HCT116 (cell line): ENCODE data around the gene CACNG3. TPM values are rescaled to one million over a fixed set of nuclear protein-coding genes. Genes with fewer than 3 reads are reported as not detected.

Experiments
- ATAC-seq: fragments of 200-7000 bp; cut with Tn5 transposase; 2 replicates; pipeline ENCODE4 v1.9.1; 2020; ENCODE audit warnings: mild to moderate bottlenecking, moderate library complexity
- BruUV-seq: library from RNA; stranded (reverse); fragments of 400-500 nt; replicated peaks from 2 replicates; lab custom pipeline; 2021; lab: Mats Ljungman, UMichigan
- CTCF ChIA-PET: fragments of 300-600 bp; sonication (Branson Sonifier 250); formaldehyde crosslinking; loops from one replicate; lab custom pipeline; 2021; ENCODE audit warnings: antibody characterized with exemption; lab: Charles Lee
- POLR2A ChIA-PET: fragments of 300-600, 350-600 bp; sonication (Branson Sonifier 250); formaldehyde crosslinking; loops from one replicate; lab custom pipeline; 2021; ENCODE audit warnings: antibody characterized with exemption; lab: Charles Lee
- RAD21 ChIA-PET, 2 experiments: fragments of 300-600 bp; sonication (Branson Sonifier 250); formaldehyde crosslinking; loops; one replicate each; lab custom pipeline; 2023; ENCODE audit warnings: low total read pairs in 2 of 2; ENCODE audit not compliant: uncharacterized antibody in 2 of 2, unreplicated experiment in 2 of 2, low non-redundant PET in 1 of 2; lab: Charles Lee
- DNase-seq: peaks from one replicate; pipeline ENCODE4 v3.0.0-alpha.2; 2010; ENCODE audit warnings: low read depth, low spot score
- H2AFZ ChIP-seq: fragments of 200-600 bp; shearing (Covaris generic), sonication (generic); 2 replicates; pipeline ENCODE4 v1.6.1; 2017; ENCODE audit warnings: low read depth, mixed run types, mixed read lengths, antibody characterized with exemption, low read length; ENCODE audit not compliant: poor library complexity, severe bottlenecking
- H3K27ac ChIP-seq: 2 replicates; pipeline ENCODE4 v1.5.1; 2012; ENCODE audit warnings: low read depth, low read length
- H3K27me3 ChIP-seq: fragments of 200-600 bp; sonication (generic); 2 replicates; pipeline ENCODE4 v1.6.1; 2016; ENCODE audit warnings: mixed run types, low read length, mixed read lengths; ENCODE audit not compliant: insufficient read depth
- H3K36me3 ChIP-seq, 2 experiments: fragments of 200-500 bp in 1 of 2; fragments of 200-600 bp in 1 of 2; sonication (Bioruptor generic) in 1 of 2; sonication (generic) in 1 of 2; 2 replicates each; pipeline versions ENCODE4 v1.5.1 to v1.6.1; 2014 to 2016; ENCODE audit warnings: low read length in 2 of 2, inconsistent platforms in 1 of 2, mixed read lengths in 1 of 2, mixed run types in 1 of 2; ENCODE audit not compliant: insufficient read depth in 2 of 2, control insufficient read depth in 1 of 2
- H3K4me1 ChIP-seq, 2 experiments: fragments of 200-600 bp in 1 of 2; sonication (generic) in 1 of 2; 2 replicates each; pipeline versions ENCODE4 v1.5.1 to v1.6.1; 2012 to 2017; ENCODE audit warnings: low read length in 2 of 2, inconsistent platforms in 1 of 2, mild to moderate bottlenecking in 1 of 2, mixed read lengths in 1 of 2, mixed run types in 1 of 2, moderate library complexity in 1 of 2; ENCODE audit not compliant: insufficient read depth in 2 of 2, control insufficient read depth in 1 of 2
- H3K4me2 ChIP-seq: fragments of 200-600 bp; sonication (generic); 2 replicates; pipeline ENCODE4 v1.6.1; 2017; ENCODE audit warnings: mixed run types, low read length, mixed read lengths
- H3K4me3 ChIP-seq, 2 experiments: fragments of 200-600 bp in 1 of 2; sonication (generic) in 1 of 2; replicated peaks in 1 of 2; 2 replicates each; pipeline ENCODE4 v1.5.1; 2011 to 2016; ENCODE audit warnings: low read length in 2 of 2, control low read depth in 1 of 2, low read depth in 1 of 2, mild to moderate bottlenecking in 1 of 2, mixed read lengths in 1 of 2, mixed run types in 1 of 2
- H3K79me2 ChIP-seq: fragments of 200-600 bp; sonication (generic); 2 replicates; pipeline ENCODE4 v1.6.1; 2017; ENCODE audit warnings: mild to moderate bottlenecking, mixed run types, low read length, moderate library complexity, mixed read lengths; ENCODE audit not compliant: insufficient read depth
- H3K9ac ChIP-seq: fragments of 200-600 bp; sonication (generic); 2 replicates; pipeline ENCODE4 v1.6.1; 2016; ENCODE audit warnings: low read length, mixed read lengths
- H3K9me2 ChIP-seq: fragments of 200-600 bp; sonication (generic), shearing (Covaris generic); 2 replicates; pipeline ENCODE4 v1.6.1; 2017; ENCODE audit warnings: mixed run types, mild to moderate bottlenecking, moderate library complexity; ENCODE audit not compliant: insufficient read depth
- H3K9me3 ChIP-seq, 2 experiments: fragments of 200-500 bp in 1 of 2; fragments of 200-600 bp in 1 of 2; sonication (Bioruptor generic) in 1 of 2; sonication (generic) in 1 of 2; 2 replicates each; pipeline ENCODE4 v1.6.1; 2014 to 2017; ENCODE audit warnings: low read length in 2 of 2, mixed read lengths in 2 of 2, inconsistent platforms in 1 of 2, low read depth in 1 of 2, mild to moderate bottlenecking in 1 of 2, mixed run types in 1 of 2, moderate library complexity in 1 of 2; ENCODE audit not compliant: control insufficient read depth in 1 of 2, insufficient read depth in 1 of 2
- H4K20me1 ChIP-seq: fragments of 200-600 bp; sonication (generic), shearing (Covaris generic); 2 replicates; pipeline ENCODE4 v1.6.1; 2017; ENCODE audit warnings: mixed run types, mild to moderate bottlenecking, moderate library complexity; ENCODE audit not compliant: insufficient read depth
- CBX3 ChIP-seq: IDR thresholded peaks from 2 replicates; pipeline ENCODE4 v1.6.1; 2012; ENCODE audit warnings: low read depth
- CEBPB ChIP-seq: IDR thresholded peaks from 2 replicates; pipeline ENCODE4 v1.6.1; 2012; ENCODE audit warnings: low read depth
- CTCF ChIP-seq, 3 experiments: fragments of 200-600 bp in 1 of 3; sonication (generic) in 1 of 3; IDR thresholded peaks in 2 of 3; conservative IDR thresholded peaks in 1 of 3; 2 replicates each; pipeline ENCODE4 v1.5.1; 2012 to 2017; ENCODE audit warnings: low read depth in 2 of 3, low read length in 2 of 3, antibody characterized with exemption in 1 of 3, borderline replicate concordance in 1 of 3, control low read depth in 1 of 3, mild to moderate bottlenecking in 1 of 3, mixed read lengths in 1 of 3, mixed run types in 1 of 3, moderate library complexity in 1 of 3; ENCODE audit not compliant: insufficient read depth in 1 of 3
- EGR1 ChIP-seq: IDR thresholded peaks from 2 replicates; pipeline ENCODE4 v1.6.1; 2012; ENCODE audit warnings: low read depth
- EZH2 ChIP-seq: fragments of 200-600 bp; sonication (generic); IDR thresholded peaks from 2 replicates; pipeline ENCODE4 v1.6.1; 2017; ENCODE audit warnings: antibody characterized with exemption, mixed run types
- EZH2phosphoT487 ChIP-seq: fragments of 200-600 bp; IDR thresholded peaks from 2 replicates; pipeline ENCODE4 v1.6.1; 2018; ENCODE audit warnings: antibody characterized with exemption, borderline replicate concordance
- FOSL1 ChIP-seq: IDR thresholded peaks from 2 replicates; pipeline ENCODE4 v1.6.1; 2012; ENCODE audit warnings: low read depth
- JUND ChIP-seq: IDR thresholded peaks from 2 replicates; pipeline ENCODE4 v1.6.1; 2012
- POLR2A ChIP-seq: IDR thresholded peaks from 2 replicates; pipeline ENCODE4 v1.7.0; 2011; ENCODE audit warnings: borderline replicate concordance; ENCODE audit not compliant: insufficient read depth, insufficient read length; ENCODE audit errors: extremely low read depth
- POLR2AphosphoS5 ChIP-seq: IDR thresholded peaks from 2 replicates; pipeline ENCODE4 v1.6.1; 2011; ENCODE audit warnings: mild to moderate bottlenecking, low read depth, low read length, moderate library complexity
- RAD21 ChIP-seq: IDR thresholded peaks from 2 replicates; pipeline ENCODE4 v1.6.1; 2012; ENCODE audit warnings: low read depth, mild to moderate bottlenecking
- SIN3A ChIP-seq: IDR thresholded peaks from 2 replicates; pipeline ENCODE4 v1.6.1; 2012; ENCODE audit warnings: low read depth
- TCF7L2 ChIP-seq: IDR thresholded peaks from 2 replicates; pipeline ENCODE4 v1.7.0; 2011; ENCODE audit warnings: borderline replicate concordance, inconsistent platforms; ENCODE audit not compliant: insufficient read depth, insufficient read length; ENCODE audit errors: extremely low read depth
- YY1 ChIP-seq: IDR thresholded peaks from 2 replicates; pipeline ENCODE4 v1.6.1; 2011; ENCODE audit warnings: low read length, low read depth, moderate library complexity, mild to moderate bottlenecking; ENCODE audit not compliant: insufficient replicate concordance; ENCODE audit errors: extremely low read depth
- ZBTB33 ChIP-seq: IDR thresholded peaks from 2 replicates; pipeline ENCODE4 v1.6.1; 2011; ENCODE audit warnings: mild to moderate bottlenecking, low read length, moderate library complexity; ENCODE audit not compliant: insufficient replicate concordance; ENCODE audit errors: extremely low read depth
- ZFX ChIP-seq: fragments of 450-650 bp; IDR thresholded peaks from 2 replicates; pipeline ENCODE4 v1.6.1; 2017
- ZNF274 ChIP-seq: fragments of 200-500 bp; sonication (Bioruptor generic); IDR thresholded peaks from 2 replicates; pipeline ENCODE4 v1.6.1; 2014; ENCODE audit warnings: mild to moderate bottlenecking, low read depth, low read length, inconsistent platforms
- intact Hi-C: fragments of 100-400 bp; cut with micrococcal nuclease; formaldehyde crosslinking; loops from 2 replicates; pipeline ENCODE4 v1.10.0; 2022
- total RNA-seq: library from RNA; stranded (reverse); gene quantifications from one replicate; pipeline ENCODE4 v1.2.1, GENCODE V29; 2021; ENCODE audit not compliant: unreplicated experiment
- TF ChIP-seq, protein P1 (sequence below): IDR thresholded peaks from 2 replicates; pipeline ENCODE4 v1.6.1; 2012

The CACNG3 gene
- total RNA-seq, 1 experiment from 2014 or later, result not detected

DNA sequence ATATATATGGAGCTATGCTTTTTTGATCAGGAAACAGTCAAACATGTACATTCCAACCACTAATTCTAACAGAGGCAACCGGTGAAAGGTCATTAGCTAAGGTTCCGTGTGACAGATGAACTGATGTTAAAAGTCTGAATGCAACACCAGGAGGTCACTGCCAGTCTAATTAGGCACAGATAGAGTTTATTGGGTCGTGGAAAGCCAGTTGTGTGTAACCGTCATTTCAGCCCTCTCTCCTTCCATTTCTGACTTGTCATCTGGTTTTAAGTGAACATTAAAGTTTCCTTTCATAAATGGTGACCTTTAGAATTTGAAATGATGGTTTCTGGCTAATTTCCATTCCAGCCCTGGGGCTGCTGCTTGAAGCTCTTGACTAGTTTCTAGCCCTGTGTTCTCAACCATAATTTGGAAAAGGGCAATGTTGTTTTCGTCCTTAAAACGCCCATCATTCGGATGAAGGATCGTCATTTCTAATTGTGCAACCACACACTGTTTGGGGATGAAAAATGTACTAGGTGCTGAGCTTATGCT is 23.9 kb downstream of the CACNG3 start:
- H3K9me2 ChIP-seq, result no peaks in the 10 kb centered on the region
- H3K9ac ChIP-seq, result no peak overlapping the region
- no peak for DNase-seq
- H3K27me3 ChIP-seq, result peaks cover 5% of the 10 kb centered on the region; the same call in 1 of the 2 replicates
- no peak for ATAC-seq
- BruUV-seq, result no TSS peak
- ChIA-PET RAD21 (no interaction called here), CTCF (no interaction called here), POLR2A (no interaction called here)
- TF ChIP-seq CEBPB (no peak), TCF7L2 (no peak), EZH2 (no peak), YY1 (no peak), JUND (no peak), POLR2A (no peak), ZBTB33 (no peak)
- no peak overlapping the region for H3K4me3 ChIP-seq
- H3K9me3 ChIP-seq, result no peaks in the 10 kb centered on the region
- no peak overlapping the region for H2AFZ ChIP-seq
- no peak overlapping the region for H3K27ac ChIP-seq
- H4K20me1 ChIP-seq, result no peaks in the 10 kb centered on the region
- no peaks in the 10 kb centered on the region for H3K79me2 ChIP-seq
- intact Hi-C loops, result no loop called here
- H3K36me3 ChIP-seq, result no peaks in the 10 kb centered on the region
- H3K4me1 ChIP-seq, result no peaks in the 10 kb centered on the region
- H3K4me2 ChIP-seq, result no peak overlapping the region

GRCh38 chr16:24281466-24281865 is 25.3 kb downstream of the CACNG3 start:
- intact Hi-C loops, result no loop called here
- Histone ChIP-seq H3K79me2 (no peaks in the 10 kb centered on the region), H4K20me1 (no peaks in the 10 kb centered on the region), H3K27ac (no peak overlapping the region), H3K4me3 (no peak overlapping the region), H2AFZ (no peak overlapping the region), H3K36me3 (no peaks in the 10 kb centered on the region), H3K9ac (no peak overlapping the region), H3K4me1 (no peaks in the 10 kb centered on the region), H3K4me2 (no peak overlapping the region), H3K27me3 (peaks cover 5% of the 10 kb centered on the region; the same call in 1 of the 2 replicates), H3K9me3 (no peaks in the 10 kb centered on the region), H3K9me2 (no peaks in the 10 kb centered on the region)
- ChIA-PET CTCF (no interaction called here), RAD21 (no interaction called here), POLR2A (no interaction called here)
- DNase-seq (no peak), ATAC-seq (no peak)
- no TSS peak for BruUV-seq
- TF ChIP-seq ZNF274 (no peak), JUND (no peak), YY1 (no peak), CBX3 (no peak), FOSL1 (no peak), EZH2phosphoT487 (no peak), RAD21 (no peak), ZFX (no peak), POLR2AphosphoS5 (no peak), EGR1 (no peak), POLR2A (no peak), CTCF (IDR thresholded peaks at IDR 0.05 in 2 of 3, conservative IDR thresholded peaks at IDR 0.05 in 1 of 3; ENCODE audit: borderline replicate concordance in 1 of 3, insufficient read depth in 1 of 3, low read depth in 2 of 3, low read length in 2 of 3) (no peak), SIN3A (no peak)
- TF ChIP-seq, protein P1, sequence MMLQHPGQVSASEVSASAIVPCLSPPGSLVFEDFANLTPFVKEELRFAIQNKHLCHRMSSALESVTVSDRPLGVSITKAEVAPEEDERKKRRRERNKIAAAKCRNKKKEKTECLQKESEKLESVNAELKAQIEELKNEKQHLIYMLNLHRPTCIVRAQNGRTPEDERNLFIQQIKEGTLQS, result no peak
